Smooth muscle cell (in vitro differentiated cells): Measurements from ENCODE around the gene HORMAD2. TPM values are rescaled to one million over a fixed set of nuclear protein-coding genes. Genes with fewer than 3 reads are reported as not detected.

Source experiments
- DNase-seq: peaks from one replicate; lab custom pipeline; 2025; ENCODE audit not compliant: unreplicated experiment; lab: John Stamatoyannopoulos, UW
- H2AFZ ChIP-seq: fragments of 200-600 bp; sonication (generic); 2 replicates; pipeline ENCODE4 v1.6.0; 2016; ENCODE audit warnings: antibody characterized with exemption, low read depth, mild to moderate bottlenecking
- H3F3A ChIP-seq: fragments of 200-600 bp; sonication (generic); 2 replicates; pipeline ENCODE4 v1.6.0; 2017; ENCODE audit warnings: antibody characterized with exemption, low read depth
- H3K27ac ChIP-seq: fragments of 200-600 bp; sonication (generic); 2 replicates; pipeline ENCODE4 v1.5.1; 2016; ENCODE audit warnings: low read depth, mild to moderate bottlenecking
- H3K27me3 ChIP-seq: fragments of 200-600 bp; sonication (generic); 2 replicates; pipeline ENCODE4 v1.6.1; 2016; ENCODE audit warnings: low read depth, mild to moderate bottlenecking
- H3K36me3 ChIP-seq: fragments of 200-600 bp; sonication (generic); 2 replicates; pipeline ENCODE4 v1.5.1; 2016; ENCODE audit warnings: low read depth
- H3K4me1 ChIP-seq: fragments of 200-600 bp; sonication (generic); 2 replicates; pipeline ENCODE4 v1.5.1; 2016; ENCODE audit warnings: low read depth
- H3K4me2 ChIP-seq: fragments of 200-600 bp; sonication (generic); 2 replicates; pipeline ENCODE4 v1.6.0; 2016; ENCODE audit warnings: mild to moderate bottlenecking
- H3K4me3 ChIP-seq: fragments of 200-600 bp; sonication (generic); 2 replicates; pipeline ENCODE4 v1.5.1; 2016; ENCODE audit warnings: mild to moderate bottlenecking
- H3K79me2 ChIP-seq: fragments of 200-600 bp; sonication (generic); 2 replicates; pipeline ENCODE4 v1.6.0; 2016; ENCODE audit warnings: low read depth, mild to moderate bottlenecking
- H3K9ac ChIP-seq: fragments of 200-600 bp; sonication (generic); 2 replicates; pipeline ENCODE4 v1.6.0; 2016; ENCODE audit warnings: low read depth
- H3K9me3 ChIP-seq: fragments of 200-600 bp; sonication (generic); replicated peaks from 2 replicates; pipeline ENCODE4 v1.5.1; 2016; ENCODE audit warnings: low read depth
- H4K20me1 ChIP-seq: fragments of 200-600 bp; sonication (generic); 2 replicates; pipeline ENCODE4 v1.6.0; 2016; ENCODE audit warnings: low read depth
- WGBS: methylation state at CpG from one replicate; pipeline ENCODE4 v1.1.7; 2016; ENCODE audit warnings: low lambda C conversion rate; 5-methylcytosine and 5-hydroxymethylcytosine counted together
- polyA plus RNA-seq: library from polyadenylated mRNA; unstranded; fragments of >200 nt; fragmentation: Nextera tagmentation; extraction: Ambion mirVana; gene quantifications from 2 replicates; pipeline ENCODE4 v1.2.1, GENCODE V29; 2016
- total RNA-seq: library from RNA; depleted of rRNA; stranded (reverse); fragments of >200 nt; gene quantifications from 2 replicates; pipeline ENCODE4 v1.2.3, GENCODE V29; 2014
- TF ChIP-seq, protein P1 (sequence below): fragments of 200-600 bp; sonication (generic); IDR thresholded peaks from 2 replicates; pipeline ENCODE4 v1.5.1; 2017; ENCODE audit warnings: borderline replicate concordance, mild to moderate bottlenecking, antibody characterized with exemption; ENCODE audit not compliant: insufficient read depth, poor library complexity, severe bottlenecking

Gene HORMAD2
- total and polyA plus RNA-seq, 2 experiments from 2014 or later, result 1.4 TPM; not detected in 1

DNA sequence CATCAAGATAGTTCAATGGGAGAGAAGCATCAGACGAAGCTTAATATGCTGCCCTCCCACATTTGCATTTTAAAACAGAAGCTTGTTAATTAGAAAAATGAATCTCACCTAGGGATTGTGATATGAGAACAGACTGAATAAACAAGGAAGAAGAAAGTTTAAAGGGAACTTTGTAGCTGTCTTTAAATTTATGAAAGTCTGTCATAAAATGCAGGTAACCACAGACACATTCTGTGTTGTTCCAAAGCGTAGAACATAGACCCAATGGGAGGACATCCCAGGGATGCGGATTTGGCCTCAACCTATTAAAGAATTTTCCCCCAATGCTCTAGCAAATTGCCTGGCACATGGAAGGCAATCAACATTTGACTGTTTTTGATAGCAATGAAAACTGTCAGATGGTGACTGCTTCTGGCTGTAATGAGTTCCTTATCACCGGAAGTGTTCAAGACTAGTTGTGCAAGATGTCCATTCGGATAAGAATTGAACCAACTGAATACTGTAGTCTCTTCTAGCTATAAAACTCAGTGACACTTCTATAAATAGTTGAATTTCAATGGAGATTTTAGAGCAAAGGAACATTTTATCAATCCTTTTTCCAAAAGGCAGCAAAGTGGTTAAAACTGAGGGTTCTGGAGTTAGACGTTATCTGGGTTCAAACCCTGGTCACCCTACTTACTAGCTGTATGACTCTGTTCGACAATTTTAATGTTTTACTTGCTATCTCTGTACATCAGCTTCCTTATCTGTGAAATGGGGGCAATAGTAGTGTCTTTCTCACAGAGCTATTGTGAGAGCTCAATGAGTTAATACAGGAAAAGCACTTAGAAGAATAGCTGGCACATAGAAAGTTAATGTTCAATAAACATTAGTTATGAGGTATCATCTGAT lies 101.4 kb downstream of the HORMAD2 start:
- Histone ChIP-seq H3K36me3 (no peaks in the 10 kb centered on the region), H3K4me3 (no peak overlapping the region), H3K9me3 (no peaks in the 10 kb centered on the region), H3K4me2 (no peak overlapping the region), H3K79me2 (no peaks in the 10 kb centered on the region), H3K27me3 (no peaks in the 10 kb centered on the region), H3F3A (peaks cover 10% of the 10 kb centered on the region), H3K4me1 (peaks cover 10% of the 10 kb centered on the region), H2AFZ (no peak overlapping the region), H3K9ac (no peak overlapping the region), H4K20me1 (no peaks in the 10 kb centered on the region), H3K27ac (peak overlapping the region; percentile 91)
- WGBS, result 64% methylated on average over 7 of the region's 7 CpGs
- TF ChIP-seq, protein P1, sequence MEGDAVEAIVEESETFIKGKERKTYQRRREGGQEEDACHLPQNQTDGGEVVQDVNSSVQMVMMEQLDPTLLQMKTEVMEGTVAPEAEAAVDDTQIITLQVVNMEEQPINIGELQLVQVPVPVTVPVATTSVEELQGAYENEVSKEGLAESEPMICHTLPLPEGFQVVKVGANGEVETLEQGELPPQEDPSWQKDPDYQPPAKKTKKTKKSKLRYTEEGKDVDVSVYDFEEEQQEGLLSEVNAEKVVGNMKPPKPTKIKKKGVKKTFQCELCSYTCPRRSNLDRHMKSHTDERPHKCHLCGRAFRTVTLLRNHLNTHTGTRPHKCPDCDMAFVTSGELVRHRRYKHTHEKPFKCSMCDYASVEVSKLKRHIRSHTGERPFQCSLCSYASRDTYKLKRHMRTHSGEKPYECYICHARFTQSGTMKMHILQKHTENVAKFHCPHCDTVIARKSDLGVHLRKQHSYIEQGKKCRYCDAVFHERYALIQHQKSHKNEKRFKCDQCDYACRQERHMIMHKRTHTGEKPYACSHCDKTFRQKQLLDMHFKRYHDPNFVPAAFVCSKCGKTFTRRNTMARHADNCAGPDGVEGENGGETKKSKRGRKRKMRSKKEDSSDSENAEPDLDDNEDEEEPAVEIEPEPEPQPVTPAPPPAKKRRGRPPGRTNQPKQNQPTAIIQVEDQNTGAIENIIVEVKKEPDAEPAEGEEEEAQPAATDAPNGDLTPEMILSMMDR, result no peak
- no peak for DNase-seq

DNA sequence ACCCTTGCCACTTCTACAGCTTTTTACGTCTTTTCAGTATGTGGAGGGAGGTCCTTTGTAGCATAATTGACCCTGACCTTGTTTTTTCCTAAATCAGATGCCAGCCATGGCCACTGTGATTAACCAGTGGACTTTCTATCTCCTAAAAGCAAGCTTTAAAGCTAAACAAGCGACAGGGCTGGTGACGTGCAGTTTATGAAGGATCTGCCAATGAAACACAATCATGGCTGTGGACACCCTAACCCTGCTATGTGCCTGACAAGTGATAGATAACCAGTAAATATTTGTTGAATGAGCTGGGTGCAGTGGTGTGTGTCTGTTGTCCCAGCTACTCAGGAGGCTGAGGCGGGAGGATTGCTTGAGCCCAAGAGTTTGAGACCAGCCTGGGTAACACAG lies 102.1 kb downstream of the HORMAD2 start:
- no peak overlapping the region for H3K9ac ChIP-seq
- H3K27ac ChIP-seq, result peak overlapping the region; percentile 91
- H2AFZ ChIP-seq, result no peak overlapping the region
- WGBS, result 46% methylated on average over 4 of the region's 4 CpGs
- H3K4me1 ChIP-seq, result peaks cover 10% of the 10 kb centered on the region
- no peaks in the 10 kb centered on the region for H3K36me3 ChIP-seq
- H3K4me2 ChIP-seq, result no peak overlapping the region
- H3K9me3 ChIP-seq, result no peaks in the 10 kb centered on the region
- TF ChIP-seq, protein P1, result no peak
- no peaks in the 10 kb centered on the region for H3K79me2 ChIP-seq
- H3K4me3 ChIP-seq, result no peak overlapping the region
- DNase-seq, result no peak
- H3F3A ChIP-seq, result peaks cover 10% of the 10 kb centered on the region
- no peaks in the 10 kb centered on the region for H3K27me3 ChIP-seq
- no peaks in the 10 kb centered on the region for H4K20me1 ChIP-seq

DNA sequence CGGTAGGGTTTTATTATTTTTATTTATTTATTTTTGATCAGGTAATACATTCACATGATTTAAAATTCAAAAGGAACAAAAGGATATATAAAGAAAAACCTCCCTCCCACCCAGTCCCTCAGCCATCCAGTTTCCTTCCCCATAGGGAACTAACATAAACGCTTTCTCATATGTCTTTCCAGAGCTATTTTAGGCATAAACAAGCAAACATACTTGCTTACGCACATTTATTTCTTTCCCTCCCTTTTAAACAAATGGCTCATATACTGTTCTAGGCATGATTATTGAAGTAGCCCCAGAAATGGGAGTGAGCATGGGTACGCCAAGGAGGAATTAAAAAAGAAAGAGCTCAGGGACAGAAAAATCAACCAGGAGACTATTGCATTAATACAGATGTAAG lies 102.6 kb downstream of the HORMAD2 start:
- no peak overlapping the region for H3K4me3 ChIP-seq
- peak overlapping the region; percentile 61 for H3K9ac ChIP-seq
- no peaks in the 10 kb centered on the region for H3K27me3 ChIP-seq
- peaks cover 10% of the 10 kb centered on the region for H3F3A ChIP-seq
- H3K27ac ChIP-seq, result peak overlapping the region; percentile 91
- no peak for DNase-seq
- TF ChIP-seq, protein P1, result no peak
- peaks cover 10% of the 10 kb centered on the region for H3K4me1 ChIP-seq
- 55% methylated on average over 4 of the region's 4 CpGs for WGBS
- no peaks in the 10 kb centered on the region for H3K36me3 ChIP-seq
- peak overlapping the region; percentile 47 for H3K4me2 ChIP-seq
- no peak overlapping the region for H2AFZ ChIP-seq
- no peaks in the 10 kb centered on the region for H3K9me3 ChIP-seq
- no peaks in the 10 kb centered on the region for H4K20me1 ChIP-seq
- no peaks in the 10 kb centered on the region for H3K79me2 ChIP-seq

GRCh38 chr22:30183271-30183670 lies 103.0 kb downstream of the HORMAD2 start:
- peaks cover 10% of the 10 kb centered on the region for H3F3A ChIP-seq
- H3K36me3 ChIP-seq, result no peaks in the 10 kb centered on the region
- no peaks in the 10 kb centered on the region for H3K79me2 ChIP-seq
- H3K4me2 ChIP-seq, result peak overlapping the region; percentile 47
- DNase-seq, result no peak
- H3K4me1 ChIP-seq, result peaks cover 10% of the 10 kb centered on the region
- H3K4me3 ChIP-seq, result no peak overlapping the region
- H3K27ac ChIP-seq, result peak overlapping the region; percentile 91
- no peak overlapping the region for H2AFZ ChIP-seq
- peak overlapping the region; percentile 61 for H3K9ac ChIP-seq
- H3K9me3 ChIP-seq, result no peaks in the 10 kb centered on the region
- no peaks in the 10 kb centered on the region for H3K27me3 ChIP-seq
- TF ChIP-seq, protein P1, result no peak
- 54% methylated on average over 3 of the region's 3 CpGs for WGBS
- no peaks in the 10 kb centered on the region for H4K20me1 ChIP-seq
